ENCODE results near the gene NKG7.
A peak's percentile ranks its signal among the peaks of the same experiment; 100 is the strongest.

The NKG7 gene

GRCh38 chr19:51341066-51341465 lies 31.4 kb downstream of the NKG7 start:
- no peak overlapping the region for H3K4me3 ChIP-seq (ENCODE audit: low read depth, low read length)
- TF ChIP-seq CTCF (IDR thresholded peaks at IDR 0.05; ENCODE audit: insufficient read depth, low read depth, low read length, missing control alignments), result no peak
- DNase-seq (ENCODE audit: low read depth), result no peak

DNA sequence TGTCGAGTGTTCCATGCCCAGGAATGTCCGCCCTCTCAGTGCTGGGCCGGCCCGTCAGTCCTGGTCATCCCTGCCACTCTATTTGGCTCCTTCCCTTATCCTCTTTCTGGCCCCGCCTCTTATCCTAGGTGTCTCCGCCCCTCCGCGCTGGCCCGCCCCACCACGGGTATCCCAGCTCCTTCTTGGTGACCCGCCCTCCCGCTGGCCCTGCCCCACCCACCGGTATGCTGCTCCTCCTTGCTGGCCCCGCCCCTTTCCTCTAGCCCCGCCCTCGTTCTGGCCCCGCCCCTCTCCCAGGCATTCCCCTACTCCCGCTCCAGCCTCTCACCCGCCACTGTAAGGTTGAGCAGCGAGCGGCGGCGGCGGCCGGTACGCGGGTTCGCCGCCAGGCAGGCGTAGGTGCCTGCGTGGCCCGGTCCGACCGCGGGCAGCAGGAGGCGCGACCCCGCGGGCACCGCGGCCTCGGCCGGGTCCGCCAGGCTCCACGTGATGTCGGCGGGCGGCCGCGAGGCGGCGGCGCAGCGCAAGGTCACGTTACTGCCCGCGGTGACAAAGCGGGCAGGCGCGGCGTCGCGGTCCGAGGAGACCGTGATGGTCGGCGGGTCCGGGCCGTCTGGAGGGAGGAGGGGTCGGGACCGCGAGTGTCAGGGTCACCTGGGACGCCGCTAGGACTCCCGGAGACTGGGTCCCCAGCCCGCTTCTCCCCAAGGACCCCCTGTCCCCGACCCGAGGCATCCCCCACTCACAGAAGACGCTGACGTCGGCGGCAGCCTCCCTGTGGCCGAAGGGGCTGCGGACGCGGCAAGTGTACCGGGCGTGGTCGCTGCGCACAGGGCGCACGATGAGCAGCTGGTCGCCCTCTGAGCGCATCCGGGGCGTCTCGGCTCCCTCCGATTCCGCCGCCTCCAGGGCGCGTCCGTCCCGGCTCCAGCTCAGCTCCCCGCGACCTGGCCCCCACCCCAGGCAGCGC lies 32.5 kb downstream of the NKG7 start:
- H3K4me3 ChIP-seq (ENCODE audit: low read depth, low read length), result peak overlapping the region; percentile 58
- peak; percentile 98 for DNase-seq (ENCODE audit: low read depth)
- peak; percentile 38 for TF ChIP-seq CTCF (IDR thresholded peaks at IDR 0.05; ENCODE audit: insufficient read depth, low read depth, low read length, missing control alignments)

DNA sequence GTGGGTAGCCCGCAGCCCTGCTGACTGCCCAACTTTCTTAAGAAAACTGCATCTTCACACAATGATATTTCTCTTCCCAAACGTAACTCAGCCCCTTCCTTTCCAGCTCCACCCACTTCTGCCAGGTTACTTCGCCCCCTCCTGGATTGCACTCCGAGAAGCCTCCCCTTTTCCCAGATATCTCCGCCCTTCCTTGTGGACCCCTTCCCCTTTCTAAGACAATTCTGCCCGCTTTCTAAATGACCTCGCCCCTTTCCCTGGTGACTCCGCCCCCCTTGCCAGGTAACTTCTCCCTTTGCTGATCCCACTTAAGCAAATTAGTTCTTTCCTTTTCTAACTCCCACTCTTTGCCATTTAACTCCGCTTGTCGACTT lies 33.2 kb downstream of the NKG7 start:
- TF ChIP-seq CTCF (IDR thresholded peaks at IDR 0.05; ENCODE audit: insufficient read depth, low read depth, low read length, missing control alignments), result no peak
- no peak for DNase-seq (ENCODE audit: low read depth)
- H3K4me3 ChIP-seq (ENCODE audit: low read depth, low read length), result peak overlapping the region; percentile 58

- DNase-seq (ENCODE audit: low read depth), result peak; percentile 89
Observed at GRCh38 chr19:51338563-51339312, 33.7 kb downstream of the NKG7 start.

DNA sequence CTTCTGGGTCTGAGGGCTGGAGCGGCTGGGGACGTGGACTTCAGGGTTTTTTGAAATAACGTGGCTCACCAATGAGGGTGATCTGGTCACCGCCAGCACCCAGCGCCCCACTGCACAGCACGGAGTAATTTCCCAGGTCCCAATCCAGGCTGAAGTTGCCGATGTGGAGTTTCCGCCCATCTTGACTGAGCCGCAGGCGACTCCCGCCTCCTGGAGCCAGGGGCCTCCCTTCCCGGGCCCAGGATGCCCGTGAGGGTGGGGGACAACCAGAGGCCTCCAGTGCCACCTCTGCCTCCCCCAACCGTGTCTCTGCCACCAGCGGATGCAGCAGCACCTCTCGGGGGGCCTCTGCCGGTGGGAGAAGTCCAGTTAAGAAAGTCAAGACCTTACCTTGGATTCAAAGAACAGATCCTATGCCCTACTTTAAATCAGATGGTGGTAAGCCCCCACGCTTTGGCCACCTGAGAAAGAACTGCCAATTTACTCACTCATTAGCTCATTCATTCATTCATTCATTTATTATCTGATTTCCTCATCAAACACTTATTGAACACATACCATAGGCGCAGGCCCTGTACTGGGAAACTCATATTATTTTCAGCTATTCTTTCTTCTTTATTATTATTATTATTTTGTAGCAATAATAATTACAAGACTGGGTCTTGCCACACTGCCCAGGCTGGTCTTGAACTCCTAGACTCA lies 34.4 kb downstream of the NKG7 start:
- no peak overlapping the region for H3K4me3 ChIP-seq (ENCODE audit: low read depth, low read length)
- DNase-seq (ENCODE audit: low read depth), result no peak
- TF ChIP-seq CTCF (IDR thresholded peaks at IDR 0.05; ENCODE audit: insufficient read depth, low read depth, low read length, missing control alignments), result no peak

More at GRCh38 chr19:51338563-51339312, 33.7 kb downstream of the NKG7 start:
- TF ChIP-seq CTCF (IDR thresholded peaks at IDR 0.05; ENCODE audit: insufficient read depth, low read depth, low read length, missing control alignments), result peak; percentile 89
- peak overlapping the region; percentile 58 for H3K4me3 ChIP-seq (ENCODE audit: low read depth, low read length)

DNA sequence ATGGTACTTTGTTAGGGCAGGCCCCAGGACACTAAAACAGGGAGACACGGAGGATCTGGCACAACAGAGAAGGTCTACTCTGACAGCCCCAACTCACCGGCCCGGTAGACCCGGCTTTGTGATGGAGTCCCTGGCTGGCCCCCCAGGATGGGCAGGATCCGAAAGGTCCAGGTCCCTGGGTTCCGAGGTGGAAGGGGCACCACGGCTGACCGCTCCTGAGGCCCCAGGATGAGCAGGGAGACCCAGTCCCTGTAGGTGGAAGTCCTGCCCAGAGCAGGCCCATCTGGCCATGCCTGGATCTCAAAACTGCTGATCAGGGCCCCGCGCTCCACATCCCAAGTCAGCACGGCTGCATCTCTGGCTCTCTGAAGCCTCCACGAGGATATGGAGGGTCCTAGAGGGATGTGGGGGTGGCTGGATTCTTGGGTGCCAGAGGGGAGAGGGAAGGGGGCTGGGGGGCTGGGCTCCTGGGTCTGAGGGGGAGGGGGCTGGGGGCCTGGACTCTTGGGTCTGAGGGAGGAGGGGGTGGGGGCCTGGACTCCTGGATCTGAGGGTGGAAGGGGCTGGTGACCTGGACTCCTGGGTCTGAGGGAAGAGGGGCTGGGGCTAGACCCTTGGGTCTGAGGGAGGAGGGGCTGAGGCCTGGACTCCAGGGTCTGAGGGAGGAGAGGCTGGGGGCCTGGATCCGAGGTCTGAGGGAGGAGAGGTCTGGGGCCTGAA lies 35.2 kb downstream of the NKG7 start:
- H3K4me3 ChIP-seq (ENCODE audit: low read depth, low read length), result no peak overlapping the region
- no peak for DNase-seq (ENCODE audit: low read depth)
- TF ChIP-seq CTCF (IDR thresholded peaks at IDR 0.05; ENCODE audit: insufficient read depth, low read depth, low read length, missing control alignments), result no peak
